Measurements from ENCODE around the gene TMUB1.
A peak's percentile ranks its signal among the peaks of the same experiment; 100 is the strongest.
"Not testable (repeated sequence)": the region's sequence is repeated elsewhere in the genome, so short reads cannot be mapped to it uniquely, and the experiment has no call there.

Gene TMUB1

DNA sequence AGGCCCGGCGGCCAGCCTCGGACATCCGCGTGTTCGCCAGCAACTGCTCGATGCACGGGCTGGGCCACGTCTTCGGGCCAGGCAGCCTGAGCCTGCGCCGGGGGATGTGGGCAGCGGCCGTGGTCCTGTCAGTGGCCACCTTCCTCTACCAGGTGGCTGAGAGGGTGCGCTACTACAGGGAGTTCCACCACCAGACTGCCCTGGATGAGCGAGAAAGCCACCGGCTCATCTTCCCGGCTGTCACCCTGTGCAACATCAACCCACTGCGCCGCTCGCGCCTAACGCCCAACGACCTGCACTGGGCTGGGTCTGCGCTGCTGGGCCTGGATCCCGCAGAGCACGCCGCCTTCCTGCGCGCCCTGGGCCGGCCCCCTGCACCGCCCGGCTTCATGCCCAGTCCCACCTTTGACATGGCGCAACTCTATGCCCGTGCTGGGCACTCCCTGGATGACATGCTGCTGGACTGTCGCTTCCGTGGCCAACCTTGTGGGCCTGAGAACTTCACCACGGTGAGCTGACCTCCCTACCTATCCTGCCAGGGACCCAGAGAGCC is 34.3 kb downstream of the TMUB1 start:
- no peak for DNase-seq

GRCh38 chr7:151047976-151048815 is 35.1 kb downstream of the TMUB1 start, which contains the start of gene ASIC3:
TSS of gene ASIC3 (plus strand) at chr7:151048531. CDS start at chr7:151048886, 355 bp downstream.
- no peak for DNase-seq

DNA sequence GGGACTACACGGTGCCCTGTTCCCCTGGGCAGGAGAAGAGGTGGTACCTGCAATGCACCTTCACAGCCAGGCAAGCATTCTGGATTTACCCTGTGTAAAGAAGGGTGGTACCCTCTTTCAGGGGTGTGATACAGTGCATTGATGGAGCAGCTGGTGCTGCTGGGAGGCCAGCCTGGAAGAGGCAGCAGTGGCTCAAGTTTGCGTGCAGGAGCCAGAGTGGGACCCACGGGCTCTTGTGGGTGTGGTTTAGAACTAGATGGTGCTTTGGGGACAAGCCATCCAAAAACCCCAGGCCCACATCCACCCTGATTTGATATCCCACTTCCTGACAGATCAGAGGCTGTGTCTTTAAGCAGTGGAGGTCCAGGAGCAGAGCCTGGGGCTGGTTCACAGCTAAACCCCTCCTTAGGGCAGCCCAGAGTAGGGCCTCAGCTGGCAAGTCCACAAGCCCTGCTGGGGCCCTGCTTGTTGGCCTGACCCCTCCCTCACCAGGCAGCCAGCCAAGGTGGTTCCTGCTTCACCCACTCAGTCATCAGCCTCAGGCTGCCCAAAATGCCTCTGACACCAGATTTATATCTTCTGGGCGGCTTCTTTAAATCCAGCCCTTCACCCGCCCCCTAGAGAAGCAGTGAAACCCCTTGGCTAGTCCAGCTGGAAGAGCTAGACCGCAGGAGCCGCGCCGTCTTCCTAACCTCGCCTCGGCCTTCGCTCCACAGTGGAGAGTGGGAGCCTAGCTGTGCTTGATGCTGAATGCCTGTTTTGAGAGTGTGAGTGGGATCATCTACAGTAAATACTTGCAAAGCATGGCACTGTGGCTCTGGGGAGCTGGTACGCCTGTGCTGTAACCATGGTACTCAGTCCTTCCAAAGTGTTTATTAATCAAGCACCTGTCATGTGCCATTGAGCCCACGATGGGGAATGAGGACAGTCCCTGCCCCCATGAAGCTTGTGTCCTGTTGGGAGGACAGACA is 36.4 kb downstream of the TMUB1 start:
- no peak for DNase-seq

DNA sequence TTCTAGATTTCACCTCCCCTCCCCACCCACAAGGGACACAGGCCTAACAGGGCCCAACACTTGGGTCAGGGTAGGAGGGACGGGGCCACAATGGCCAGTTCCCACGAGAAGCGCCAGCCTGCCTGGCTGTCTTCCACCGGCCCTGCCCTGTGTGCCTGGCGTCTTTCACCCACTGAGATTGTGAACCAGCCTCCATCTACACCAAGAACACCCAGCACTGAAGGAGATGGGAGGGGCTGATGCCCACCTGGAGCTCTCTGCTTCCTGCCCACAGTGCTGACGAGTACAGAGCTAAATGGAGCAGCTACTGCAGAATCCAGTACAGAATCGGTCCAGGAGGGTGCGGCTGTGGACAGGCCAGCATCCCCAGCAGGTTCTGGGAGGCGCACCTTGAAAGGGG is 37.3 kb downstream of the TMUB1 start:
- DNase-seq: no peak

GRCh38 chr7:151045262-151045661 is 38.0 kb downstream of the TMUB1 start:
- DNase-seq: no peak

DNA sequence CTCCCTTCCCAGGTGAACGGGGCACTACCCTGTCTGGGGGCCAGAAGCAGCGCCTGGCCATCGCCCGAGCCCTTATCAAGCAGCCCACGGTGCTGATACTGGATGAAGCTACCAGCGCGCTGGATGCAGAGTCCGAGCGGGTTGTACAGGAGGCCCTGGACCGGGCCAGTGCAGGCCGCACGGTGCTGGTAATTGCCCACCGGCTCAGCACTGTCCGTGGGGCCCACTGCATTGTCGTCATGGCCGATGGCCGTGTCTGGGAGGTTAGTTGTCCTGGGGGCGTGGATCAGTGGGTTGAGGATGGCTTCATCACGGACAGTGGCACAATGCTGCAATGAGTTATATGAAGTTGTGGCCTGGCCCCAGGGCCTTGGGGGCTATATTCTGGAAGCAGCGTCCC is 39.3 kb downstream of the TMUB1 start:
- no peak for DNase-seq

GRCh38 chr7:151043449-151043848 is 39.8 kb downstream of the TMUB1 start:
- not testable (repeated sequence) for DNase-seq

DNA sequence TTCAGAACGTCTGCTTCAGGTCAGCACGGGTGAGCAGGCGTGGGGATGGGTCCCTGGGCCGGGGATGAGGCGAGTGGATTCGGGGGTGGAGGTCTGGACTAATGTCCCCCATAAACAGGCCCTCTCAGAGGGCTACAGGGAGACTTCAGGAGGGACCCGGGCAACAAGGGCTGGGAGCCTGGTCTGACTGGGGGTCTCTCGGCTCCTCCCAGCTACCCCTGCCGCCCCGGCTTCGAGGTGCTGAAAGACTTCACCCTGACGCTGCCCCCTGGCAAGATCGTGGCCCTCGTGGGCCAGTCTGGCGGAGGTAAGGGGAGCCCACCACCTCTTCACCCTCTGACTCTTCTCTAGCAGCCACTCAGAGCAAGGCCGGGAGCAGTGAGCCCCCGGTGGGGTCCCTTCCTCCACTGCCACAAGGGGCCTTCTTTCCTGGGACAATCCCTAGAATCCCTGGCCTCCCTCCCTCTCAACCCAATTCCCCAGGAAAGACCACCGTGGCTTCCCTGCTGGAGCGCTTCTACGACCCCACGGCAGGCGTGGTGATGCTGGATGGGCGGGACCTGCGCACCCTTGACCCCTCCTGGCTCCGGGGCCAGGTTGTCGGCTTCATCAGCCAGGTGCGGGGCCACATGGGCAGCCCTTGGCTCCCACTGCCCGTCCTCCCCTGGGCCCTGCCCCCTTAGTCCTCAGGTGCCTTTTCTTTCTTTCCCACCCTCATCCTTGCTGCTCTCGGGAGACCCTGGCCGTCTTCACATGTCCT is 42.5 kb downstream of the TMUB1 start:
- no peak for DNase-seq

- peak in 1 of 2 donors; percentile 39 for DNase-seq
Measured at GRCh38 chr7:151039850-151040548, 43.3 kb downstream of the TMUB1 start.

GRCh38 chr7:151038951-151039849 is 44.1 kb downstream of the TMUB1 start:
- DNase-seq: peak; percentile 74 to 92

- no peak for DNase-seq
Measured at GRCh38 chr7:151035902-151036301, 47.4 kb downstream of the TMUB1 start.

- peak; percentile 73 to 85 for DNase-seq
Measured at GRCh38 chr7:151035026-151035717, 48.1 kb downstream of the TMUB1 start.

DNA sequence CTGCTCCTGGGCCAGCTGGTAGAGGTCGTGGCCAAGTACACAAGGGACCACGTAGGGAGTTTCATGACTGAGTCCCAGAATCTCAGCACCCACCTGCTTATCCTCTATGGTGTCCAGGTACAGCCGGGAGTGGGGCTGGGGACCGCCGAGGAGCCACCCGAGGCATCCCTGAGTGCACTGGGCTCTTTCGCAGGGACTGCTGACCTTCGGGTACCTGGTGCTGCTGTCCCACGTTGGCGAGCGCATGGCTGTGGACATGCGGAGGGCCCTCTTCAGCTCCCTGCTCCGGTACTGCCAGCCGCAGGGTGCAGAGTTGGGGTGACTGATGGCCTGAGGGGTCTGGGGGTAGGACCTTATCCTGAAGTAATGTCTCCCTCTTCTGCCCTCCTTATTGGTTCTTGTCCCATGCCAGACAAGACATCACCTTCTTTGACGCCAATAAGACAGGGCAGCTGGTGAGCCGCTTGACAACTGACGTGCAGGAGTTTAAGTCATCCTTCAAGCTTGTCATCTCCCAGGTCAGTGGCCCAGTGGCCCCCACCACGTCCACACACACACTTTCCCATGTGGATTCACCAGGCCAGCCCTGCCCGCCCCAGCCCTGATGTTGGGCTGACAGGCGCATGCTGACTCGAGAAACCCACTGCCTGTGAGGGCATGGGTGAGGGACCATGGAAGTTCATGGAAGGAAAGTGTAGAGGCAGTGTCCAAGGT is 48.8 kb downstream of the TMUB1 start:
- DNase-seq: no peak

DNA sequence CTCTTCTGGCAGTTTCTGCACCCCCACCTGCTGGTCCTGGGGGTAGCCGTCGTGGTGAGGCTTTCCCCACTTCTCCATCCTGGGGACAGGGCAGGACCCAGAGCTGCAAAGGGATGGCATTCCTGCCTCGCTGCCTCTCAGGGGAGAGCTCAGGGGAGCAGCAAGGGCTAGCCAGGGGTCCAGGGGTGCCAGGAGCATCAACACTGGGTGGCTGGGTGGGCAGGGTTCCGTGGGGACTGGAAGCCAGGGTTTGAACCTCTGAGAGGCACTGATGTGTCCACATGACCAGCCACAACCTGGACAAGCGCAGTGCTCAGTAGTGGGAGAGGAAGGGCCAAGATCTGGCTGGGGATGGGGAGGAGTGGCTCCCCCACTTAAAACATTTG is 49.4 kb downstream of the TMUB1 start:
- DNase-seq: no peak

DNA sequence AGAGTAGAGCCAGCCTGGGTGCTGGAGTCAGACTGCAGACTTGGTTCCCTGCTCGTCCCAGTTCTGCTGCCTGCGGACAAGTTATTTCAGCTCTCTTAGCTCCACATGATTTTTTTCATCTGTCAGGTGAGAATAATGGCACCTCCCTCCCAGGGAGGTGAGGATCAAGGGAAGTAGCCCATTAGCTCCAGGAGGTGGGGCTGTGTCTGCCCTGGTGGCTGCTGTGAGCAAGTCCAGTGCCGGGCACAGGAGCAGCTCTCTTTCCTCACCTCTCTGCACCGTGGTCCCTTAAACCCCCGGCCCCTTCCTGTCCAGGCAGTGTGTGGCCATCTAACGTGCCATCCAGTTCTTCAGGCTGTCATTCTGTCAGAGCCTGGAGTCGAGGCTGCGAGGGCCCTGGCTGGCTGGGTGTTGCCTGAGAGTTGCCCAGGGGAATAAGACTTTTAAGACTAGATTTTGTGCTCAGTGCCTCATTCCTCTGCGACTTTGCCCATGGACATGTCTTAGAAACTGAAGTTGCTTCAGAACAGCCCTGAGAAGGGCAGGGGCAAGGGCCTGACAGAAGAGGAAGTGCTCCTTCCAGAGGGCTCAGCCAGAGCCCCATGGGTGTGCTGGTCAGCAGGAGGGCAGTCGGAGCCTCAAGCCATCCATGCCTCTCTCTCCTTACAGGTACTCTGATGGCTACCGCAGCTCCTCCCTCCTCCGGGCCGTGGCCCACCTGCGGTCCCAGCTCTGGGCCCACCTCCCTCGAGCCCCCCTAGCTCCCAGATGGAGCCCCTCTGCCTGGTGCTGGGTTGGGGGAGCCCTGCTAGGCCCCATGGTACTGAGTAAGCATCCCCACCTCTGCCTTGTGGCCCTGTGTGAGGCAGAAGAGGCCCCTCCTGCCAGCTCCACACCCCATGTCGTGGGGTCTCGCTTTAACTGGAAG is 50.1 kb downstream of the TMUB1 start:
- peak in 1 of 2 donors; percentile 21 for DNase-seq
